ENCODE data around the gene CD274.

Gene CD274

GRCh38 chr9:5513966-5514616, 63.7 kb downstream of the CD274 start:
- no peak overlapping the region for H3K4me3 ChIP-seq (ENCODE audit: low read depth, low read length)
- TF ChIP-seq MAX (IDR thresholded peaks at IDR 0.05; ENCODE audit: low read depth, low read length) (no peak), POLR2A (IDR thresholded peaks at IDR 0.05; ENCODE audit: extremely low read depth, insufficient read length) (no peak), MYC (IDR thresholded peaks at IDR 0.05; ENCODE audit: low read depth, low read length) (no peak), CTCF (IDR thresholded peaks at IDR 0.05; ENCODE audit: low read depth, low read length) (no peak)
- DNase-seq (ENCODE audit: low read depth): no peak

GRCh38 chr9:5514617-5515260, 64.4 kb downstream of the CD274 start:
- no peak overlapping the region for H3K4me3 ChIP-seq (ENCODE audit: low read depth, low read length)
- TF ChIP-seq MAX (IDR thresholded peaks at IDR 0.05; ENCODE audit: low read depth, low read length) (no peak), MYC (IDR thresholded peaks at IDR 0.05; ENCODE audit: low read depth, low read length) (no peak), POLR2A (IDR thresholded peaks at IDR 0.05; ENCODE audit: extremely low read depth, insufficient read length) (no peak), CTCF (IDR thresholded peaks at IDR 0.05; ENCODE audit: low read depth, low read length) (no peak)
- no peak for DNase-seq (ENCODE audit: low read depth)

- no peak for TF ChIP-seq MAX (IDR thresholded peaks at IDR 0.05; ENCODE audit: low read depth, low read length)
- TF ChIP-seq MYC (IDR thresholded peaks at IDR 0.05; ENCODE audit: low read depth, low read length): no peak
- no peak for TF ChIP-seq POLR2A (IDR thresholded peaks at IDR 0.05; ENCODE audit: extremely low read depth, insufficient read length)
- TF ChIP-seq CTCF (IDR thresholded peaks at IDR 0.05; ENCODE audit: low read depth, low read length): no peak
- DNase-seq (ENCODE audit: low read depth): no peak
- H3K4me3 ChIP-seq (ENCODE audit: low read depth, low read length): no peak overlapping the region
Measured at GRCh38 chr9:5515261-5515650, 64.9 kb downstream of the CD274 start.

- TF ChIP-seq MYC (IDR thresholded peaks at IDR 0.05; ENCODE audit: low read depth, low read length): no peak
- TF ChIP-seq MAX (IDR thresholded peaks at IDR 0.05; ENCODE audit: low read depth, low read length): no peak
- TF ChIP-seq CTCF (IDR thresholded peaks at IDR 0.05; ENCODE audit: low read depth, low read length): no peak
- no peak for TF ChIP-seq POLR2A (IDR thresholded peaks at IDR 0.05; ENCODE audit: extremely low read depth, insufficient read length)
- H3K4me3 ChIP-seq (ENCODE audit: low read depth, low read length): no peak overlapping the region
- DNase-seq (ENCODE audit: low read depth): no peak
Measured at GRCh38 chr9:5516453-5517220, 66.3 kb downstream of the CD274 start.

- no peak for DNase-seq (ENCODE audit: low read depth)
- no peak overlapping the region for H3K4me3 ChIP-seq (ENCODE audit: low read depth, low read length)
Measured at GRCh38 chr9:5518171-5518936, 68.0 kb downstream of the CD274 start.

More at GRCh38 chr9:5518171-5518936, 68.0 kb downstream of the CD274 start:
- TF ChIP-seq MAX (IDR thresholded peaks at IDR 0.05; ENCODE audit: low read depth, low read length): no peak
- TF ChIP-seq MYC (IDR thresholded peaks at IDR 0.05; ENCODE audit: low read depth, low read length): no peak
